Right atrium auricular region (tissue), 2 donors: ENCODE measurements around the gene RBM26. TPM values are rescaled to one million over a fixed set of nuclear protein-coding genes. Genes with fewer than 3 reads are reported as not detected.

ENCODE experiments used
- DNase-seq: peaks from one replicate; pipeline ENCODE4 v3.0.0-alpha.2; 2019; ENCODE audit warnings: low spot score
- H3K27ac ChIP-seq, 2 donors: fragments of 200-600 bp; sonication (generic); 1 replicate in 1 of 2; 2 replicates in 1 of 2; pipeline ENCODE4 v1.5.1; 2016 to 2019
- H3K27me3 ChIP-seq, 2 donors: fragments of 200-600 bp; sonication (generic); one replicate each; pipeline versions ENCODE4 v1.5.1 to v1.6.0; 2017 to 2019
- H3K36me3 ChIP-seq: fragments of 200-600 bp; sonication (generic); one replicate; pipeline ENCODE4 v1.5.1; 2016
- H3K4me1 ChIP-seq, 2 donors: fragments of 200-600 bp; sonication (generic); one replicate each; pipeline versions ENCODE4 v1.5.1 to v1.6.0; 2017 to 2019
- H3K4me3 ChIP-seq, 2 donors: fragments of 200-600 bp; sonication (generic); 1 replicate in 1 of 2; 2 replicates in 1 of 2; pipeline ENCODE4 v1.5.1; 2017 to 2019; ENCODE audit warnings: mild to moderate bottlenecking in 1 of 2, moderate library complexity in 1 of 2
- H3K9me3 ChIP-seq, 2 donors: fragments of 200-600 bp; sonication (generic); one replicate each; pipeline ENCODE4 v1.5.1; 2019
- total RNA-seq, 2 donors: library from RNA; depleted of rRNA; stranded (reverse); fragments of >200 nt; gene quantifications; one replicate each; pipeline ENCODE4 v1.1.0, GENCODE V29; 2016
- TF ChIP-seq, protein P1 (sequence below), 2 donors: fragments of 200-600 bp; sonication (generic); IDR thresholded peaks; one replicate each; pipeline ENCODE4 v1.5.1; 2019; ENCODE audit warnings: antibody characterized with exemption in 2 of 2

The RBM26 gene
- total RNA-seq, 2 donors from 2014 or later, result 19.0 to 19.1 TPM

DNA sequence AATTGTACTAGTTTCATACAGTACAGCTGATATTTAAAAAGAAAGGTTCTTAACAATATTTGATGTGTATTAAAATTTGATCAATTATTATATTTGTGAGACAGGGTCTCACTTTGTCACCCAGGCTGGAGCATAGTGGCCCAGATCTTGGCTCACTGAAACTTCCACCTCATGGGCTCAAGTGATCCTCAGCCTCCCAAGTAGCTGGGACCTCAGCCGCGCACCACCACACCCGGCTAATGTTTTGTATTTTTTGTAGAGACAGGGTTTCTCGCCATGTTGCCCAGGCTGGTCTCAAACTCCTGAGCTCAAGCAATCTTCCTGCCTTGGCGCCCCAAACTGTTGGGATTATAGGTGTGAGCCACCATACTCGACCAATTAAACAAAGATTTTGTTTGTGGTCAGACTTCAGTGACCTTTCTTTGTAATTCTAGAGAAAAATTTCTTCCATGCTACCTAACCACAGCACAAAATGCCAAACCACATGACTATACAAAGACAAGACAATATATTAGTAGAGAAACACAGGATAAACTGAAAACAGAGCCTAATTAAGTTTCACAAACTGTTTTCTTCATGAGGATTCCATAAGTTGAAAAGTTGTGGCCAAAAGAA lies 59.6 kb downstream of the RBM26 start:
- H3K4me1 ChIP-seq, result no peaks in the 10 kb centered on the region
- TF ChIP-seq, protein P1, sequence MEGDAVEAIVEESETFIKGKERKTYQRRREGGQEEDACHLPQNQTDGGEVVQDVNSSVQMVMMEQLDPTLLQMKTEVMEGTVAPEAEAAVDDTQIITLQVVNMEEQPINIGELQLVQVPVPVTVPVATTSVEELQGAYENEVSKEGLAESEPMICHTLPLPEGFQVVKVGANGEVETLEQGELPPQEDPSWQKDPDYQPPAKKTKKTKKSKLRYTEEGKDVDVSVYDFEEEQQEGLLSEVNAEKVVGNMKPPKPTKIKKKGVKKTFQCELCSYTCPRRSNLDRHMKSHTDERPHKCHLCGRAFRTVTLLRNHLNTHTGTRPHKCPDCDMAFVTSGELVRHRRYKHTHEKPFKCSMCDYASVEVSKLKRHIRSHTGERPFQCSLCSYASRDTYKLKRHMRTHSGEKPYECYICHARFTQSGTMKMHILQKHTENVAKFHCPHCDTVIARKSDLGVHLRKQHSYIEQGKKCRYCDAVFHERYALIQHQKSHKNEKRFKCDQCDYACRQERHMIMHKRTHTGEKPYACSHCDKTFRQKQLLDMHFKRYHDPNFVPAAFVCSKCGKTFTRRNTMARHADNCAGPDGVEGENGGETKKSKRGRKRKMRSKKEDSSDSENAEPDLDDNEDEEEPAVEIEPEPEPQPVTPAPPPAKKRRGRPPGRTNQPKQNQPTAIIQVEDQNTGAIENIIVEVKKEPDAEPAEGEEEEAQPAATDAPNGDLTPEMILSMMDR (IDR thresholded peaks at IDR 0.05), result no peak
- no peak overlapping the region for H3K4me3 ChIP-seq
- no peak for DNase-seq
- no peaks in the 10 kb centered on the region for H3K27me3 ChIP-seq
- no peaks in the 10 kb centered on the region for H3K9me3 ChIP-seq
- H3K27ac ChIP-seq, result no peak overlapping the region
- peaks cover 24% of the 10 kb centered on the region for H3K36me3 ChIP-seq

DNA sequence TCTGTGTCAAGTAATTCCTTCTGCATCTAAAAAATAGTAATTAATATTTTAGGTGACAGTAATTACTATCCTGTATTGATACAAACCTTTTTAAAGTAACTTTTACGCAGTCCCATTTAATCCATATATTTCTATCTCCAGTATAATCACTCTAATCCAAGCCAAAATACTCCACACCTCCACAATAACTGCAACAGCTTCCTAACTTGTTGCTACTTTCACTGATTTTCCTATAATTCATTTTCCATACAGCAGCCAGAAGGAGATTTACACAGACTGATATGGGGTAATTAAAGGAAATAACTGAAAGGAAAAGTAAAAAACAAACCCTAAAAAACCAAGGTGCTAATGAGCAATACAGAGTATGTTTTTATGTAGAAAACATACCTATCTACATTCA lies 64.9 kb downstream of the RBM26 start:
- TF ChIP-seq, protein P1 (IDR thresholded peaks at IDR 0.05), result no peak
- H3K36me3 ChIP-seq, result peaks cover 62% of the 10 kb centered on the region
- no peak overlapping the region for H3K4me3 ChIP-seq
- no peaks in the 10 kb centered on the region for H3K9me3 ChIP-seq
- H3K4me1 ChIP-seq, result no peaks in the 10 kb centered on the region
- H3K27me3 ChIP-seq, result no peaks in the 10 kb centered on the region
- no peak overlapping the region for H3K27ac ChIP-seq
- DNase-seq, result no peak

DNA sequence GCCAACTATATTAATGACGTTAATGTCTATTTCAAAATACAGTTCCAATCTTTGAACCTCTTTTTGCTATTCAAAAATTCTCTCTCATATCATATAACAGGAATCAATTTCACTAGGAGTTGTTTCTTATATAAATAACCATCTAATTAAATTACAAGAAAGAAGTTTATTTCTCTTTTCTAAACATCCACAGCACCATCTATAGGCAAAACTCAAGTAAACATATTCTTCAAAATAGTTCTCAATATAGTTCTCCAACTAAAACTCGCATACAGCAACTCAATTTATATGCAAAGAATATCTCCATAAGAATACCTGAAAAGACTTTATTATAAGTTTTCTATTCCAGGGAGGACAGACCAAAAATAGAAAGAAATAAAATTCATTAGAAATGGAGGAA lies 65.6 kb downstream of the RBM26 start:
- no peaks in the 10 kb centered on the region for H3K27me3 ChIP-seq

DNA sequence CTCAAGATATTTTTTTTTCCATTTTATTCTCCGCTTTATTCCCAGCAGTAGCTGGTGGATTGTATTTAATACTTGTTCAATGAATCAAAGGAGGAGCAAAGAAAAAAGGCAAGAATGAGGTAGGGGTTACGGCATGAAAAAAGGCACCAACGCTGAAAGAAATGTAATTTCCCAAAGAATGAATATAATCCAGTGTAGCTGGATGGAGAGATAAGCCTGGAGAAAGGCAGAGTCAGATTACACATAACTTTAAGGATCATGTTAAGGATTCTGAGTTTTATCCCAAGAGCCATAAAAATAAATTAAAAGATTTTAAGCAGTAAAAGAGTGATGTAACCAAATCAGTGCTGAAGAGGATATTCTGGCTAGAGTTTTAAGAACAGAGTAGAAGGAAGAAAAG lies 67.7 kb downstream of the RBM26 start:
- no peaks in the 10 kb centered on the region for H3K4me1 ChIP-seq
- H3K36me3 ChIP-seq, result peaks cover 78% of the 10 kb centered on the region
- TF ChIP-seq, protein P1 (IDR thresholded peaks at IDR 0.05), result no peak
- no peaks in the 10 kb centered on the region for H3K9me3 ChIP-seq
- H3K4me3 ChIP-seq, result no peak overlapping the region
- DNase-seq, result no peak
- no peaks in the 10 kb centered on the region for H3K27me3 ChIP-seq
- H3K27ac ChIP-seq, result no peak overlapping the region

More for the DNA sequence above, 65.6 kb downstream of the RBM26 start:
- H3K4me1 ChIP-seq, result no peaks in the 10 kb centered on the region
- DNase-seq, result no peak
- TF ChIP-seq, protein P1 (IDR thresholded peaks at IDR 0.05), result no peak
- peaks cover 69% of the 10 kb centered on the region for H3K36me3 ChIP-seq
- no peak overlapping the region for H3K4me3 ChIP-seq
- H3K9me3 ChIP-seq, result no peaks in the 10 kb centered on the region
- no peak overlapping the region for H3K27ac ChIP-seq

DNA sequence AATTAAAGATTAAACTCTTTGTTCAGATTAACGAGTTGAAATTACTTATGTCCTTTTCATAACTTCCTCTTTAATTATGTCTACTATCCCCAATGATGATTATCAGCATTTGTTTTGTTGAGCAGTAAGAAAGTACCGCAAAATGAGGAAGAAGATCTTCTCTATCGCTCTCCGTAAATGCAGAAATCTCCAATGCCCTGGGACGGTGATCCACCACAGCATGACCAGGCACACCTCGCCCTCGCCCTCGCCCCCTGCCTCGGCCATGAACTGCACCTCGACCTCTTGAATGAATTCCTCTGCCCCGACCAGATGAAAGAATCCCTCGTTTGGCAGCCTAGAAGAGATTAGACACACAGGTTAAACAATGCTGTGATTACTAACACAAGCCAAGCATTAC lies 69.1 kb downstream of the RBM26 start:
- no peaks in the 10 kb centered on the region for H3K4me1 ChIP-seq
- no peaks in the 10 kb centered on the region for H3K27me3 ChIP-seq
- H3K4me3 ChIP-seq, result no peak overlapping the region
- H3K9me3 ChIP-seq, result no peaks in the 10 kb centered on the region
- H3K36me3 ChIP-seq, result peaks cover 65% of the 10 kb centered on the region
- H3K27ac ChIP-seq, result no peak overlapping the region
- TF ChIP-seq, protein P1 (IDR thresholded peaks at IDR 0.05), result no peak
- DNase-seq, result no peak

DNA sequence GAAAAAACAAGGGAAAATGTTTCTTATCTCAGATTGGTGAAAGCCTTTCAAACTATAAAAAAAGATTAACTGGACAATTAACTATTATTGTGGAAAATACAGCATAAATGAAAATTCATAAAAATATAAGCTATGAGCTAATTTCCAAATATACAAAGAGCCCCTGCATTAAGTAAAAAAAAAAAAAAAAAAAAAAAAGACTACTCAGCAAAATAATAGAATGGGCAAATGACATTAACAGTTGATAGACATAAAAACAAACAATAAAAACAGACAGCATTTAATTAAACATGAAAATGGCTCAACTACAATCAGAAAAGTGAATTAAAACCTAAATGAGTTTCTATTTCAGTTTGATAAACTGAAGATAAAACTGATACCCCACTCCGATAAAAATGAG lies 77.5 kb downstream of the RBM26 start:
- Histone ChIP-seq H3K4me3 (no peak overlapping the region), H3K9me3 (no peaks in the 10 kb centered on the region), H3K4me1 (no peaks in the 10 kb centered on the region), H3K27ac (no peak overlapping the region), H3K36me3 (peaks cover 21% of the 10 kb centered on the region), H3K27me3 (no peaks in the 10 kb centered on the region)
- TF ChIP-seq, protein P1 (IDR thresholded peaks at IDR 0.05), result no peak
- no peak for DNase-seq
